Effector memory CD8-positive, alpha-beta T cell (primary cell): ENCODE data around the gene C9orf72.

Experiments used
- ATAC-seq: fragments of 150-1000 bp; cut with Tn5 transposase; replicated peaks from 2 replicates; pipeline ENCODE4 v1.10.0; 2021; ENCODE audit warnings: mild to moderate bottlenecking, moderate library complexity
- DNase-seq, 3 experiments: peaks; one replicate each; pipeline ENCODE4 v3.0.0; 2021
- H3K27ac Mint-ChIP-seq, 2 donors: one replicate each; pipeline ENCODE4 v1.8.0; 2022; ENCODE audit warnings: mild to moderate bottlenecking in 2 of 2, mixed read lengths in 2 of 2, moderate library complexity in 2 of 2
- H3K27me3 Mint-ChIP-seq, 2 donors: one replicate each; pipeline ENCODE4 v1.8.0; 2022; ENCODE audit warnings: mixed read lengths in 2 of 2
- H3K36me3 Mint-ChIP-seq: one replicate; pipeline ENCODE4 v1.8.0; 2022; ENCODE audit warnings: mild to moderate bottlenecking, moderate library complexity, mixed read lengths; ENCODE audit not compliant: insufficient read depth
- H3K4me1 Mint-ChIP-seq, 2 donors: one replicate each; pipeline ENCODE4 v1.8.0; 2022; ENCODE audit warnings: low read depth in 2 of 2, mixed read lengths in 2 of 2
- H3K4me3 Mint-ChIP-seq, 2 donors: one replicate each; pipeline ENCODE4 v1.8.0; 2022; ENCODE audit warnings: mild to moderate bottlenecking in 2 of 2, mixed read lengths in 2 of 2, moderate library complexity in 2 of 2
- H3K9me3 Mint-ChIP-seq, 2 donors: one replicate each; pipeline ENCODE4 v1.8.0; 2022; ENCODE audit warnings: mixed read lengths in 2 of 2

C9orf72 gene

DNA sequence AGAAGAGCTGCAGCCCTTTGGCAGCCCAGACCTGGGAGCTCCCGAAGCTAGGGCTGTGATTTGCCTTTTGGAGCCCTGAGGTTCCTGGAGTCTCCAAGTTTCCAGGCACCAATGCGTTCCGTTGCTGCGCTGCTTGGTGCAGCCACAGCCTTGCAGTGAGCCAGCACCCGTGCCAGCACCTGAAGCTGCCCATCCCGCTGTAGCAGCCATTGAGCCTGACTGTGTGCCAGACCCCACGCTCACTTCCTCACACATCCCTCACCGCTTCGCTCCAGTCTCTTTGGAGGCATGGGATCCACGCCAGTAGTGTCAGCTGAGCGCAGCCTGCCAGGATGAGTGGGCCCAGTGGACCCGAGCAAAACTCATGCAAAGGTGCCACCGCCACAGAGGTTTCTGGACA is 22.5 kb upstream of the C9orf72 start:
- Mint-ChIP-seq H3K9me3 (no peaks in the 10 kb centered on the region), H3K4me3 (no peak overlapping the region), H3K4me1 (peaks cover 0 to 2% of the 10 kb centered on the region in 2 donors), H3K27ac (no peak overlapping the region), H3K27me3 (peaks cover 27 to 29% of the 10 kb centered on the region in 2 donors), H3K36me3 (no peaks in the 10 kb centered on the region)
- no peak for ATAC-seq
- no peak for DNase-seq

- Mint-ChIP-seq H3K27ac (no peak overlapping the region), H3K9me3 (no peaks in the 10 kb centered on the region), H3K4me3 (no peak overlapping the region), H3K36me3 (peaks cover 5% of the 10 kb centered on the region), H3K27me3 (peaks cover 63 to 65% of the 10 kb centered on the region in 2 donors), H3K4me1 (peaks cover 0 to 2% of the 10 kb centered on the region in 2 donors)
- ATAC-seq (no peak), DNase-seq (no peak)
Measured at GRCh38 chr9:27591672-27592071, 18.4 kb upstream of the C9orf72 start.

GRCh38 chr9:27591093-27591492 is 17.8 kb upstream of the C9orf72 start:
- no peaks in the 10 kb centered on the region for H3K9me3 Mint-ChIP-seq
- peaks cover 5% of the 10 kb centered on the region for H3K36me3 Mint-ChIP-seq
- ATAC-seq: no peak
- peaks cover 0 to 2% of the 10 kb centered on the region in 2 donors for H3K4me1 Mint-ChIP-seq
- no peak overlapping the region for H3K27ac Mint-ChIP-seq
- H3K27me3 Mint-ChIP-seq: peaks cover 65 to 66% of the 10 kb centered on the region in 2 donors
- H3K4me3 Mint-ChIP-seq: no peak overlapping the region
- DNase-seq: no peak

DNA sequence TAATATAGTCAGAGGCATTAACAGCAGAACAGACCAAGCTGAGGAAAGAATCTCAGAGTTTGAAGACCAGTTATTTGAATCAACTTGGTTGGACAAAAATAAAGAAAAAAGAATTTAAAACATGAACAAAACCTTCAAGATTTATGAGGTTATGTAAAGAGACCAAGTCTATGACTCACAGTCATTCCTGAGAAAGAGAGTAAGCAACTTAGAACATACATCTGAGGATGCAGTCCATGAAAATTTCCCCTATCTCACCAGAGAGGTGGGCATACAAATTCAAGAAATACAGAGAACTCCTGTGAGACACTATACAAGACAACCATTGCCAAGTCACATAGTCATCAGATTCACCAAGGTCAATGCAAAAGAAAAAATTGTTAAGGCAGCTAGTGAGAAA is 17.4 kb upstream of the C9orf72 start:
- no peaks in the 10 kb centered on the region for H3K9me3 Mint-ChIP-seq
- no peak overlapping the region for H3K4me3 Mint-ChIP-seq
- ATAC-seq: no peak
- H3K4me1 Mint-ChIP-seq: peaks cover 0 to 2% of the 10 kb centered on the region in 2 donors
- H3K36me3 Mint-ChIP-seq: peaks cover 5% of the 10 kb centered on the region
- H3K27me3 Mint-ChIP-seq: peaks cover 65 to 66% of the 10 kb centered on the region in 2 donors
- no peak overlapping the region for H3K27ac Mint-ChIP-seq
- no peak for DNase-seq

GRCh38 chr9:27589462-27589861 is 16.2 kb upstream of the C9orf72 start:
- no peak for ATAC-seq
- H3K27me3 Mint-ChIP-seq: peaks cover 65 to 66% of the 10 kb centered on the region in 2 donors
- H3K9me3 Mint-ChIP-seq: no peaks in the 10 kb centered on the region
- H3K27ac Mint-ChIP-seq: no peak overlapping the region
- H3K36me3 Mint-ChIP-seq: peaks cover 5% of the 10 kb centered on the region
- no peak for DNase-seq
- H3K4me1 Mint-ChIP-seq: peaks cover 0 to 2% of the 10 kb centered on the region in 2 donors
- no peak overlapping the region for H3K4me3 Mint-ChIP-seq

DNA sequence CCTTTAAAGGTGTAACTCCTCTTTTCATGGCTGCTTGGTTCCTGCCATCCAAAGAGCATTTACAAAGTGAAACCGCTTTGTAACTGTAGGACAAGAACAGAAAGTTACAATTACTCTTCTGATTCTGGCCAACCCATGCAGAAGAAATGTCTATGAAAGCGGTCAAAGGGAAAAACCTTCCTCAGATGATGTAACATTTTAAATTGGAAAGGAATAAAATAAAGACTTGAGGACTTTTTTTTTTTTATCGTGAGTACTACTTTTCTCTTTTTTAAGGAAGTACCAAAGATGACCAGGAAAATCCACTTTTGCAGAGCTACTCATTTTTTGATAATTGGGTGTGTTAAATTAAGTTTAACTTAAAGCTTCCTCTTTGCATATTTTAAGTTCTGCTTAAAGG is 13.0 kb upstream of the C9orf72 start:
- H3K4me3 Mint-ChIP-seq: no peak overlapping the region
- H3K4me1 Mint-ChIP-seq: no peaks in the 10 kb centered on the region
- H3K9me3 Mint-ChIP-seq: no peaks in the 10 kb centered on the region
- H3K36me3 Mint-ChIP-seq: peaks cover 5% of the 10 kb centered on the region
- ATAC-seq: no peak
- DNase-seq: no peak
- peaks cover 63 to 66% of the 10 kb centered on the region in 2 donors for H3K27me3 Mint-ChIP-seq
- no peak overlapping the region for H3K27ac Mint-ChIP-seq

DNA sequence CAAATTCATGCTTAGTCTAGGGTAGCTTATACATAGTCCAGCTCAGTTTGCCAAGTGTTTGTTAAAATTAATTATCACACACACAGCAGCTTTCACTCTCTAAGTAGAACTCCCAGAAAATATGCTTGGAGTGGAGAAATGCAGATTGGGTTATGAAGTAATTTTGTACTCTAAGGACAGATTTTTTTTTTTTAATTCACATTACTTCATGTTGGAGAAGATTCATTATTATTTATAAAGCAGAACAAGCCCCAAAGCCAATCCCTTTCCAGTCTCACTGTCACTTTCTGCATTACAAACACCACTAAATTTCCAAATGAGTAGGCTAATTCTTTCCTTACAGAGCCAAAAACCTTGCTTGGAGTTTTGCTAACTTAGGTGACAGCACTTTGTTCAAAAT is 11.7 kb upstream of the C9orf72 start:
- Mint-ChIP-seq H3K4me3 (no peak overlapping the region), H3K27ac (no peak overlapping the region), H3K9me3 (no peaks in the 10 kb centered on the region), H3K27me3 (peaks cover 51 to 60% of the 10 kb centered on the region in 2 donors), H3K4me1 (no peaks in the 10 kb centered on the region), H3K36me3 (peaks cover 3% of the 10 kb centered on the region)
- ATAC-seq (no peak), DNase-seq (no peak)

DNA sequence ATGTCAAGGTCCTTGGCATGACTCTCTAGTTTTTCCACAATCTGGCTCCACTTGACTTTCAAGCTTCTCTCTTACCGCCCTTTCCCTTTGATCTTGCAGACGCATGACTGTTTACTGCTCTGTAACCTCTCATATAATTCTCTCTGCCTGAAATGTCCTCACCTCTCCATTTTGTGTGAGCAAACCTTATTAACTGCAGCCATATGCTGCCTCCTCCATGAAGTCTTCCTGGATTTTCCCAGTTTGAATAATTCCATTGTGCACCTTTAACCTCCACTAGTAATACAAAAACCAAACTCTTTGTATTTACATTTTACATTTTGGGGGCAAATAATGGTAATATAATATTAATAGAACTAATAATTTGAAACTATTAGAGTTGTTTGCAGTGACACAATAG is 9.5 kb upstream of the C9orf72 start:
- no peak overlapping the region for H3K4me3 Mint-ChIP-seq

DNA sequence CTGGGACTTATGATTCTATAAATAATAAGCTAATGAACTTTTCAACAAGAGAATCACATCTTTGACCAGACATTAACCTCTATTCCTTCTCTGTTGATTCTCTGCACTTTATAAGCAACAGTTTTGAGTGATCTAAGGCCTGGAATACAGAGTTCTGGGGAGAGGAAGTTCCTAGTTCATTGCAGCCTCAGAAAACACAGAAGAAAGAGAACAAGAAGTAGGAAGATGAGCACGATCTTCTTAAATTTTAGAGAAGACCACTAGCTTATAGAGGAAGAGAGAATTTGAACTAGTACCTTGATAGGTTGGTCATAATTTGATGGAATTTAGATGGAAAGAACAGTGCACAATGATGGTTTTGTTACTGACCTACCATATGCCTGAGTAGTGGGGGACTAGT is 8.5 kb upstream of the C9orf72 start:
- peaks cover 0 to 3% of the 10 kb centered on the region in 2 donors for H3K9me3 Mint-ChIP-seq
- H3K27me3 Mint-ChIP-seq: peaks cover 25 to 31% of the 10 kb centered on the region in 2 donors
- no peak for DNase-seq
- H3K4me3 Mint-ChIP-seq: no peak overlapping the region
- no peaks in the 10 kb centered on the region for H3K4me1 Mint-ChIP-seq
- no peaks in the 10 kb centered on the region for H3K36me3 Mint-ChIP-seq
- H3K27ac Mint-ChIP-seq: no peak overlapping the region
- ATAC-seq: no peak

More for the DNA sequence above, 9.5 kb upstream of the C9orf72 start:
- Mint-ChIP-seq H3K27me3 (peaks cover 34 to 40% of the 10 kb centered on the region in 2 donors), H3K36me3 (no peaks in the 10 kb centered on the region), H3K27ac (no peak overlapping the region), H3K4me1 (no peaks in the 10 kb centered on the region), H3K9me3 (peaks cover 0 to 3% of the 10 kb centered on the region in 2 donors)
- DNase-seq (no peak), ATAC-seq (no peak)

GRCh38 chr9:27573634-27574590 is 631 bp upstream of the C9orf72 start:
- peaks cover 20% of the 10 kb centered on the region for H3K36me3 Mint-ChIP-seq
- peaks cover 14 to 26% of the 10 kb centered on the region in 2 donors for H3K4me1 Mint-ChIP-seq
- peak overlapping the region; percentile 97 for H3K4me3 Mint-ChIP-seq
- peaks cover 0 to 3% of the 10 kb centered on the region in 2 donors for H3K9me3 Mint-ChIP-seq
- DNase-seq (peak; percentile 94 to 96 (median 94)), ATAC-seq (peak; percentile 81)
- H3K27me3 Mint-ChIP-seq: no peaks in the 10 kb centered on the region
- peak overlapping the region; percentile 99 to 100 for H3K27ac Mint-ChIP-seq

GRCh38 chr9:27572566-27572917 is 739 bp downstream of the C9orf72 start:
- peaks cover 14 to 26% of the 10 kb centered on the region in 2 donors for H3K4me1 Mint-ChIP-seq
- H3K27me3 Mint-ChIP-seq: no peaks in the 10 kb centered on the region
- ATAC-seq (peak; percentile 42), DNase-seq (peak; percentile 51 to 53 (median 52))
- peak overlapping the region; percentile 99 to 100 for H3K27ac Mint-ChIP-seq
- H3K4me3 Mint-ChIP-seq: peak overlapping the region; percentile 97
- H3K9me3 Mint-ChIP-seq: no peaks in the 10 kb centered on the region
- H3K36me3 Mint-ChIP-seq: peaks cover 20% of the 10 kb centered on the region

DNA sequence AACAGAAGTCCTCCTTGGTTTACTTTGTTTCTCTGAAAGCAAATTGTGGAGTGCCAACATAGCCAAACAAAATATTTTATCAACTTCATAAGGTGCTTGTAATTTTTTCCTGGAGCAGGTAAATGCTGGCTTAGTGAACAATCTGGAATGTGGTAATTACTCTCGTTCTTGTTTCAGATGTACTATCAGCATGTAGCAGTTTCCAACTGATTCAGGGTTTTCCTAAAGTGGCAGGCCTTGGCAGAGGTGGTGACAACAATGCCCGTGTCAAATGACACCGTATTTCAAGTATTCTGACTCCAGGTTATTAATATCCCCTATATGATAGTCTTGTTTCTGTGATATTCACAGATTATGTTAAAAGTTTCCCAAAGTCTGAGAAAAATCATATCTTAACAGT is 1.2 kb downstream of the C9orf72 start:
- DNase-seq: no peak

DNA sequence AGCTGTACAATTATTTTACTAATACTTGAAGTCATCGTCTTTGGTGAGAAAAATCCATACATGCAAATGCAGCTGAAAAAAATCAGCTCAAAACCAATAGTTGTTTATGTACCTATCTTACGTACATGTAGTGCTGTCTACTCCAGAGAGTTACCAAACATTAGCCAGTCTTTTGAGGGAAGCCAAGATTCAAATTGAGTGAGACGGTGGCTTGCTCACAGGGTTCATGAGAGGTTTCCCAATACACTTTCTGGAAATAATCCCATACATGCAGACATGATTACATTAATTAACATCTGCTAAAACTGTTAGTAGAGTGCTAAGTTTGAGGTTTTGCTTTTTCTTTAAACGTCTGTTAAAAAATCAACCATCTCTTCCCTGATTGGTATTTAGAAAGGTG is 2.3 kb downstream of the C9orf72 start:
- Mint-ChIP-seq H3K36me3 (peaks cover 20% of the 10 kb centered on the region), H3K4me1 (peaks cover 18 to 26% of the 10 kb centered on the region in 2 donors), H3K27me3 (no peaks in the 10 kb centered on the region), H3K27ac (no peak overlapping the region), H3K4me3 (no peak overlapping the region), H3K9me3 (no peaks in the 10 kb centered on the region)
- DNase-seq (no peak), ATAC-seq (no peak)

More for the DNA sequence above, 1.2 kb downstream of the C9orf72 start:
- Mint-ChIP-seq H3K27me3 (no peaks in the 10 kb centered on the region), H3K4me3 (peak overlapping the region; percentile 97), H3K36me3 (peaks cover 20% of the 10 kb centered on the region), H3K27ac (peak overlapping the region; percentile 99 to 100), H3K4me1 (peaks cover 17 to 26% of the 10 kb centered on the region in 2 donors), H3K9me3 (no peaks in the 10 kb centered on the region)
- ATAC-seq: no peak

GRCh38 chr9:27569406-27569805 is 3.9 kb downstream of the C9orf72 start:
- H3K4me3 Mint-ChIP-seq: no peak overlapping the region
- peaks cover 20% of the 10 kb centered on the region for H3K36me3 Mint-ChIP-seq
- H3K27ac Mint-ChIP-seq: no peak overlapping the region
- H3K4me1 Mint-ChIP-seq: peaks cover 18 to 20% of the 10 kb centered on the region in 2 donors
- no peak for ATAC-seq
- no peaks in the 10 kb centered on the region for H3K9me3 Mint-ChIP-seq
- no peak for DNase-seq
- no peaks in the 10 kb centered on the region for H3K27me3 Mint-ChIP-seq
